Activated CD8-positive, alpha-beta T cell treated with anti-CD3 and anti-CD28 coated beads for 36 hours (primary cell): ENCODE data around the gene TAF6L. TPM values are rescaled to one million over a fixed set of nuclear protein-coding genes. Genes with fewer than 3 reads are reported as not detected.

Source experiments
- ATAC-seq: fragments of 200-7000 bp; cut with Tn5 transposase; one replicate; pipeline ENCODE4 v1.10.0; 2021; ENCODE audit warnings: mild to moderate bottlenecking, moderate library complexity
- CTCF ChIA-PET: fragments of 350-600 bp; sonication (Branson Sonifier 250); formaldehyde crosslinking; loops from one replicate; lab custom pipeline; 2021; ENCODE audit warnings: antibody characterized with exemption; lab: Charles Lee
- POLR2A ChIA-PET: fragments of 350-600 bp; sonication (Branson Sonifier 250); formaldehyde crosslinking; loops from one replicate; lab custom pipeline; 2021; ENCODE audit warnings: antibody characterized with exemption; lab: Charles Lee
- DNase-seq: peaks from one replicate; pipeline ENCODE4 v3.0.0-alpha.2; 2020
- H3K27ac Mint-ChIP-seq: one replicate; pipeline ENCODE4 v1.8.0; 2021; ENCODE audit warnings: mild to moderate bottlenecking, mixed read lengths
- H3K27me3 Mint-ChIP-seq: one replicate; pipeline ENCODE4 v1.8.0; 2021; ENCODE audit warnings: mixed read lengths
- H3K36me3 Mint-ChIP-seq: one replicate; pipeline ENCODE4 v1.8.0; 2021; ENCODE audit warnings: low read depth, mixed read lengths
- H3K4me1 Mint-ChIP-seq: one replicate; pipeline ENCODE4 v1.8.0; 2021; ENCODE audit warnings: low read depth, mixed read lengths
- H3K4me3 Mint-ChIP-seq: one replicate; pipeline ENCODE4 v1.8.0; 2021; ENCODE audit warnings: mild to moderate bottlenecking, moderate library complexity, mixed read lengths
- H3K9me3 Mint-ChIP-seq: one replicate; pipeline ENCODE4 v1.8.0; 2021; ENCODE audit warnings: mixed read lengths
- CTCF ChIP-seq: fragments of 200-600 bp; IDR thresholded peaks from one replicate; pipeline ENCODE4 v1.8.0; 2022; ENCODE audit warnings: antibody characterized with exemption, mild to moderate bottlenecking
- intact Hi-C: fragments of 100-400 bp; cut with micrococcal nuclease; formaldehyde crosslinking; loops from one replicate; pipeline ENCODE4 v1.10.0; 2022
- total RNA-seq, 2 experiments: library from RNA; stranded (reverse); gene quantifications; one replicate each; pipeline ENCODE4 v1.2.3, GENCODE V29; 2021

The TAF6L gene
- total RNA-seq, 2 experiments from 2014 or later: 13.7 to 16.7 TPM

- POLR2A ChIA-PET: interaction anchor here (0.7 to 9.6 kb wide), 15 partner anchors 10 to 136 kb away, joined by 3 to 228 read pairs (median 3); partner anchors contain the start of genes C11orf98, CSKMT, POLR2G and TEX54
- DNase-seq: no peak
- no peak for ATAC-seq
- peaks cover 62% of the 10 kb centered on the region for H3K36me3 Mint-ChIP-seq
- H3K27ac Mint-ChIP-seq: no peak overlapping the region
- intact Hi-C loops: no loop called here
- no peak overlapping the region for H3K4me3 Mint-ChIP-seq
- no peaks in the 10 kb centered on the region for H3K9me3 Mint-ChIP-seq
- no peaks in the 10 kb centered on the region for H3K27me3 Mint-ChIP-seq
- CTCF ChIA-PET: interaction anchor here (1.1 to 3.0 kb wide), 3 partner anchors 13 to 62 kb away, joined by 3 to 13 read pairs (median 10); partner anchors contain the start of gene TMEM179B
- H3K4me1 Mint-ChIP-seq: peaks cover 37% of the 10 kb centered on the region
- TF ChIP-seq CTCF: no peak
Observed at GRCh38 chr11:62801071-62801470, 29.9 kb downstream of the TAF6L start.

GRCh38 chr11:62804310-62805075, 33.3 kb downstream of the TAF6L start:
- DNase-seq (no peak), ATAC-seq (peak; percentile 18)
- Mint-ChIP-seq H3K27me3 (no peaks in the 10 kb centered on the region), H3K9me3 (no peaks in the 10 kb centered on the region), H3K4me3 (peak overlapping the region; percentile 95), H3K36me3 (peaks cover 42% of the 10 kb centered on the region), H3K27ac (peak overlapping the region; percentile 98), H3K4me1 (peaks cover 40% of the 10 kb centered on the region)
- no peak for TF ChIP-seq CTCF
- intact Hi-C loops: no loop called here
- POLR2A ChIA-PET: interaction anchor here (0.6 to 9.6 kb wide), 27 partner anchors 11 to 212 kb away, joined by 3 to 228 read pairs (median 4); partner anchors contain the start of genes SLC3A2, STX5, TAF6L and TEX54
- CTCF ChIA-PET: interaction anchor here (0.9 to 1.6 kb wide), 3 partner anchors 9 to 18 kb away, joined by 3 to 5 read pairs (median 3); no protein-coding TSS in a partner anchor

- TF ChIP-seq CTCF: peak; percentile 31
- Mint-ChIP-seq H3K9me3 (no peaks in the 10 kb centered on the region), H3K27me3 (no peaks in the 10 kb centered on the region), H3K36me3 (peaks cover 37% of the 10 kb centered on the region), H3K4me1 (peaks cover 38% of the 10 kb centered on the region), H3K27ac (peak within 1 kb of the TSS; percentile 98), H3K4me3 (peak within 1 kb of the TSS; percentile 95)
- intact Hi-C loops: no loop called here
- ChIA-PET POLR2A (interaction anchor here (0.8 to 9.6 kb wide), 32 partner anchors 8 to 252 kb away, joined by 3 to 228 read pairs (median 6); partner anchors contain the start of genes SLC3A2, STX5, TEX54 and TMEM179B), CTCF (interaction anchor here (0.6 to 3.7 kb wide), 11 partner anchors 11 to 134 kb away, joined by 3 to 28 read pairs (median 3); partner anchors contain the start of genes LBHD1, STX5, TMEM179B and UQCC3)
- ATAC-seq (peak; percentile 85), DNase-seq (peak; percentile 95)
Observed at GRCh38 chr11:62805076-62805892, 34.1 kb downstream of the TAF6L start, which contains the start of gene NXF1. TSS of gene NXF1 (minus strand) at chr11:62805440. CDS start at chr11:62805356, 84 bp downstream.

GRCh38 chr11:62805961-62806441, 34.8 kb downstream of the TAF6L start:
- Mint-ChIP-seq H3K9me3 (no peaks in the 10 kb centered on the region), H3K4me1 (peaks cover 38% of the 10 kb centered on the region), H3K4me3 (peak overlapping the region; percentile 95), H3K36me3 (peaks cover 34% of the 10 kb centered on the region), H3K27me3 (no peaks in the 10 kb centered on the region), H3K27ac (peak overlapping the region; percentile 98)
- POLR2A ChIA-PET: interaction anchor here (0.6 to 9.6 kb wide), 27 partner anchors 9 to 252 kb away, joined by 3 to 228 read pairs (median 6); partner anchors contain the start of genes LBHD1, SLC3A2, STX5 and TEX54
- ATAC-seq (peak; percentile 27), DNase-seq (peak; percentile 48)
- CTCF ChIA-PET: interaction anchor here (0.6 to 3.7 kb wide), 11 partner anchors 10 to 134 kb away, joined by 3 to 28 read pairs (median 3); partner anchors contain the start of genes LBHD1, STX5, TMEM179B and UQCC3
- intact Hi-C loops: no loop called here
- no peak for TF ChIP-seq CTCF
